ENCODE data around the gene SPN.

Gene SPN

DNA sequence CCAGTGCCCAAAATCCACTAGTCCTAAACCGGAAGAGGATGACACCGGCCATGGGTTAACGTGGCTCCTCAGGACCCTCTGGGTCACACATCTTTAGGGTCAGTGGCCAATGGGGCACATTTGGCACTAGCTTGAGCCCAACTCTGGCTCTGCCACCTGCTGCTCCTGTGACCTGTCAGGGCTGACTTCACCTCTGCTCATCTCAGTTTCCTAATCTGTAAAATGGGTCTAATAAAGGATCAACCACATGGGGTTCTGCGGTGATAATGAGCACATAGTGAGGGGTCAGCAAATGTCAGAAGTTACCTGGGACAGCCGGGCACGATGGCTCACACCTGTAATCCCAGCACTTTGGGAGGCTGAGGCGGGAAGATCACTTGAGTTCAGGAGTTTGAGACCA lies 34.3 kb downstream of the SPN start:
- no peak for TF ChIP-seq TAF1 (IDR thresholded peaks at IDR 0.05; ENCODE audit: borderline replicate concordance, insufficient read depth, low read length)
- no peak for TF ChIP-seq SIN3A (IDR thresholded peaks at IDR 0.05; ENCODE audit: borderline replicate concordance, insufficient read depth, low read length)
- TF ChIP-seq FOXP2 (optimal IDR thresholded peaks at IDR 0.05; ENCODE audit: borderline replicate concordance, extremely low read depth, extremely low read length, insufficient read depth), result no peak
- TF ChIP-seq POLR2AphosphoS5 (IDR thresholded peaks at IDR 0.05; ENCODE audit: low read depth, low read length), result no peak
- TF ChIP-seq, protein P1, sequence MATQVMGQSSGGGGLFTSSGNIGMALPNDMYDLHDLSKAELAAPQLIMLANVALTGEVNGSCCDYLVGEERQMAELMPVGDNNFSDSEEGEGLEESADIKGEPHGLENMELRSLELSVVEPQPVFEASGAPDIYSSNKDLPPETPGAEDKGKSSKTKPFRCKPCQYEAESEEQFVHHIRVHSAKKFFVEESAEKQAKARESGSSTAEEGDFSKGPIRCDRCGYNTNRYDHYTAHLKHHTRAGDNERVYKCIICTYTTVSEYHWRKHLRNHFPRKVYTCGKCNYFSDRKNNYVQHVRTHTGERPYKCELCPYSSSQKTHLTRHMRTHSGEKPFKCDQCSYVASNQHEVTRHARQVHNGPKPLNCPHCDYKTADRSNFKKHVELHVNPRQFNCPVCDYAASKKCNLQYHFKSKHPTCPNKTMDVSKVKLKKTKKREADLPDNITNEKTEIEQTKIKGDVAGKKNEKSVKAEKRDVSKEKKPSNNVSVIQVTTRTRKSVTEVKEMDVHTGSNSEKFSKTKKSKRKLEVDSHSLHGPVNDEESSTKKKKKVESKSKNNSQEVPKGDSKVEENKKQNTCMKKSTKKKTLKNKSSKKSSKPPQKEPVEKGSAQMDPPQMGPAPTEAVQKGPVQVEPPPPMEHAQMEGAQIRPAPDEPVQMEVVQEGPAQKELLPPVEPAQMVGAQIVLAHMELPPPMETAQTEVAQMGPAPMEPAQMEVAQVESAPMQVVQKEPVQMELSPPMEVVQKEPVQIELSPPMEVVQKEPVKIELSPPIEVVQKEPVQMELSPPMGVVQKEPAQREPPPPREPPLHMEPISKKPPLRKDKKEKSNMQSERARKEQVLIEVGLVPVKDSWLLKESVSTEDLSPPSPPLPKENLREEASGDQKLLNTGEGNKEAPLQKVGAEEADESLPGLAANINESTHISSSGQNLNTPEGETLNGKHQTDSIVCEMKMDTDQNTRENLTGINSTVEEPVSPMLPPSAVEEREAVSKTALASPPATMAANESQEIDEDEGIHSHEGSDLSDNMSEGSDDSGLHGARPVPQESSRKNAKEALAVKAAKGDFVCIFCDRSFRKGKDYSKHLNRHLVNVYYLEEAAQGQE (IDR thresholded peaks at IDR 0.05; ENCODE audit: insufficient read depth in 1 of 2, low read depth in 2 of 2, low read length in 2 of 2), result no peak

DNA sequence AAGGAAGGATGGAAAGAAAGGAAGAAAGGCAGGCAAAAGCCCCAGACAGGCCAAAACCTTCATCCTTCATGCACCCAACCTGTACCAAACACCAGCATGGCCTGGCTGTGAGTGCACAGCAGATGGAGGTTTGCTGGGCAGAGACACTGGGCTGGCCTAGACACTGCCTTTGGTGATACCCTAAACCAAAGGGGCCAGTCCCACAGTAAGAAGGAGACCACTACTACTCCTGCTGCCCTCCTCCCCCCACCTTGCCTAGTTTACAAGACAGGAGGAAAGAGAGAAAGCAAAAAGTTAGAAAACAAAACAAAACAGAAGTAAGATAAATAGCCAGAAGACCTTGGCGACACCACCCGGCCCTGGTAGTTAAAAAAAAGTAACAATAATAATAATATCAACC lies 35.0 kb downstream of the SPN start:
- TF ChIP-seq SIN3A (IDR thresholded peaks at IDR 0.05; ENCODE audit: borderline replicate concordance, insufficient read depth, low read length) (no peak), TAF1 (IDR thresholded peaks at IDR 0.05; ENCODE audit: borderline replicate concordance, insufficient read depth, low read length) (no peak), FOXP2 (optimal IDR thresholded peaks at IDR 0.05; ENCODE audit: borderline replicate concordance, extremely low read depth, extremely low read length, insufficient read depth) (no peak), POLR2AphosphoS5 (IDR thresholded peaks at IDR 0.05; ENCODE audit: low read depth, low read length) (no peak)
- TF ChIP-seq, protein P1 (IDR thresholded peaks at IDR 0.05; ENCODE audit: insufficient read depth in 1 of 2, low read depth in 2 of 2, low read length in 2 of 2), result no peak

DNA sequence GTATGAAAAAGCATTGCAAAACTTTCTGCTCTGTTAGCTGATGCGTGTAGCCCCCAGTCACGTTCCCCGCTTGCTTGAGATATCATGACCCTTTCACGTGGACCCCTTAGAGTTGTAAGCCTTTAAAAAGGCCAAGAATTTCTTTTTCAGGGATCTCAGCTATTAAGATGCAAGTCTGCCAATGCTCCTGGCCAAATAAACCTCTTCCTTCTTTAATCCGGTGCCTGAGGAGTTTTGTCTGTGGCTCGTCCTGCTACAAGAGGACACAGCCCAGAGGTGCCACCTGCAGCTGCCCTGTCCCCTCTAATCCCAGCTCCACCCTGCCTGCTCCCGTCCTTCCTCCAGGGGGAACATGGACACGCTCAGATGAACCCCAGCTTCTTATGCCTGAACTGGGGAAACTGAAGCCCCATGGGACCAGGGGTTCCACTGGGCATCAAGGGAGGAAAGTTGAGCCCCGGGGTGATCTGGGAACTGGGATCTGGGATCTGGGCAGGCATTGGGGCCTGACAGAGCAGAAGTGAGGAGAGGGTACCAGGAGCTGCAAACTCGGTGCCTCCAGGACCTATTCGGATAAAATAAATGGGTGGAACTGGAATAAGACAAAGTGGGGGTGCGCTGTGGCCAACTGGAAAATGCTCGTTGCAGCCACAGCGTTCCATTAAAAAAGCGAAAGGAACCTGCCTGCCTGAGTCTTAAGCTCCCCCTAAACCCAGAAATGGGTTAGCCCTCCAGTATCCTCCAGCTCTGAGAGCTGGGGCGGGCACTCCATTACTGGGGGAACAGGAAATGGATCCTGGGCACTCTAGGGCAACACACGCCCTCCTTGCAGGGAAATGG lies 35.7 kb downstream of the SPN start:
- TF ChIP-seq SIN3A (IDR thresholded peaks at IDR 0.05; ENCODE audit: borderline replicate concordance, insufficient read depth, low read length) (no peak), FOXP2 (optimal IDR thresholded peaks at IDR 0.05; ENCODE audit: borderline replicate concordance, extremely low read depth, extremely low read length, insufficient read depth) (no peak), POLR2AphosphoS5 (IDR thresholded peaks at IDR 0.05; ENCODE audit: low read depth, low read length) (no peak), TAF1 (IDR thresholded peaks at IDR 0.05; ENCODE audit: borderline replicate concordance, insufficient read depth, low read length) (no peak)
- TF ChIP-seq, protein P1 (IDR thresholded peaks at IDR 0.05; ENCODE audit: insufficient read depth in 1 of 2, low read depth in 2 of 2, low read length in 2 of 2), result no peak

DNA sequence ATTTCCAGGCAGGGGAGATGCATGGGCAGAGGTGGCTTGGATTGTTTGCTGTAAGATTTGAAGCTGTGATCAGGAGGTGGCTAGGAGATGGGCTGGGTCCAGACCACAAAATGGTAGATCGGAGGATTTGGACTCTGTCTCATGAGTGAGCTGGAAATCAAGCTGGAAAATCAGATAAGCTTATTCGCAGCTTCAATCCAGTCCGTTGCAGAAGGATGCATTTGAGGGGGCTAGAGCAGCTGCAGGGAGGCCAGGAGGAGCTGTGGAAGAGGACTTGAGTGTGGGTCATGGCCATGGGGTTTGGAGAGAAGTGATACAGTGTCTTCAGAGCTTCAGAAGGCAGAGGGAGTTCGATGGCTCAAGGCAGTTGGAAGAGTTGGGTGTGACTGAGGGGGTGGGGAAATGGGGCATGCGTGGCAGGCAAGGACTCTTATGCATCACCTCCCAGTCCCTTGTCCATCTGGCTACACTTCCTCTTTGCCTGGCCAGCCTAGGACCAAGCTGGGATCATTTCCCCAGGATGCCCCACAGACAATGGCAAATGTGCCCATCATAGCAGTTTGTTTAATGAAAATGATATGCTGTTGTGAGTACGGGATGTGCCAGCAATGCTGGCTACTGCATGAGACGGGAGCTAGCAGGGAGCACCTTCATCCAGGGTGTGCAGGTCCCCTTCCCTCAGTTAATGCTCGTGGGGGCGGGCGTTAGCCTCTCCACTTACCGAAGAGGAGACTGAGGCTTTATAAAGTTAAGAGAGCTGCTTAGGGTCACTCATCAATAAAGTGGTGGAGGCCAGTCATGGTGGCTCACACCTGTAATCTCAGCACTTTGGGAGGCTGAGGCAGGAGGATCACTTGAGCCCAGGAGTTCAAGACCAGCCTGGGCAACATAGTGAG lies 36.5 kb downstream of the SPN start:
- TF ChIP-seq SIN3A (IDR thresholded peaks at IDR 0.05; ENCODE audit: borderline replicate concordance, insufficient read depth, low read length) (no peak), POLR2AphosphoS5 (IDR thresholded peaks at IDR 0.05; ENCODE audit: low read depth, low read length) (no peak), TAF1 (IDR thresholded peaks at IDR 0.05; ENCODE audit: borderline replicate concordance, insufficient read depth, low read length) (no peak), FOXP2 (optimal IDR thresholded peaks at IDR 0.05; ENCODE audit: borderline replicate concordance, extremely low read depth, extremely low read length, insufficient read depth) (no peak)
- TF ChIP-seq, protein P1 (IDR thresholded peaks at IDR 0.05; ENCODE audit: insufficient read depth in 1 of 2, low read depth in 2 of 2, low read length in 2 of 2), result no peak

All from PFSK-1 (cell line).